GM18867 (cell line): ENCODE measurements around the gene RBM38.

Source experiments
- ATAC-seq: cut with Tn5 transposase; IDR thresholded peaks from one replicate; pipeline ENCODE4 v1.9.1; 2021; ENCODE audit warnings: mild to moderate bottlenecking, moderate library complexity; ENCODE audit not compliant: unreplicated experiment

Gene RBM38

GRCh38 chr20:57433657-57434389, 42.6 kb downstream of the RBM38 start:
- ATAC-seq, result no peak

GRCh38 chr20:57434390-57434700, 43.1 kb downstream of the RBM38 start:
- no peak for ATAC-seq

GRCh38 chr20:57435105-57435497, 43.9 kb downstream of the RBM38 start:
- ATAC-seq, result no peak

GRCh38 chr20:57435498-57436222, 44.5 kb downstream of the RBM38 start:
- ATAC-seq, result no peak

GRCh38 chr20:57436223-57436545, 45.0 kb downstream of the RBM38 start:
- no peak for ATAC-seq

GRCh38 chr20:57437267-57437666, 46.1 kb downstream of the RBM38 start:
- no peak for ATAC-seq

GRCh38 chr20:57437672-57438330, 46.6 kb downstream of the RBM38 start:
- no peak for ATAC-seq

- no peak for ATAC-seq
Observed at GRCh38 chr20:57438552-57438951, 47.4 kb downstream of the RBM38 start.

GRCh38 chr20:57439432-57439831, 48.2 kb downstream of the RBM38 start:
- no peak for ATAC-seq

GRCh38 chr20:57439993-57440392, 48.8 kb downstream of the RBM38 start:
- ATAC-seq, result no peak

GRCh38 chr20:57440678-57441509, 49.7 kb downstream of the RBM38 start:
- no peak for ATAC-seq

- ATAC-seq, result no peak
Observed at GRCh38 chr20:57441510-57442154, 50.4 kb downstream of the RBM38 start.

- ATAC-seq, result no peak
Observed at GRCh38 chr20:57442158-57442887, 51.1 kb downstream of the RBM38 start.

GRCh38 chr20:57442888-57443239, 51.7 kb downstream of the RBM38 start:
- ATAC-seq, result no peak

- ATAC-seq, result no peak
Observed at GRCh38 chr20:57443349-57444265, 52.4 kb downstream of the RBM38 start.

- ATAC-seq, result no peak
Observed at GRCh38 chr20:57444394-57445048, 53.3 kb downstream of the RBM38 start.

GRCh38 chr20:57445298-57445697, 54.1 kb downstream of the RBM38 start:
- ATAC-seq, result no peak

- no peak for ATAC-seq
Observed at GRCh38 chr20:57445774-57446173, 54.6 kb downstream of the RBM38 start.
